Gastrocnemius medialis (tissue), 4 donors: ENCODE results near the gene PARP6.

Source experiments
- POLR2A ChIP-seq, 2 donors: fragments of 450-650 bp; IDR thresholded peaks; one replicate each; pipeline ENCODE4 v1.6.1; 2017; ENCODE audit warnings: antibody characterized with exemption in 2 of 2, mild to moderate bottlenecking in 2 of 2, moderate library complexity in 2 of 2
- TF ChIP-seq, protein P1 (sequence below), 5 experiments: fragments of 450-650 bp in 3 of 5; fragments of 200-600 bp in 2 of 5; sonication (generic) in 2 of 5; IDR thresholded peaks in 4 of 5; conservative IDR thresholded peaks in 1 of 5; 1 replicate in 4 of 5; 2 replicates in 1 of 5; pipeline ENCODE4 v1.5.1; 2016 to 2019; ENCODE audit warnings: antibody characterized with exemption in 5 of 5, mild to moderate bottlenecking in 3 of 5, moderate library complexity in 3 of 5

DNA sequence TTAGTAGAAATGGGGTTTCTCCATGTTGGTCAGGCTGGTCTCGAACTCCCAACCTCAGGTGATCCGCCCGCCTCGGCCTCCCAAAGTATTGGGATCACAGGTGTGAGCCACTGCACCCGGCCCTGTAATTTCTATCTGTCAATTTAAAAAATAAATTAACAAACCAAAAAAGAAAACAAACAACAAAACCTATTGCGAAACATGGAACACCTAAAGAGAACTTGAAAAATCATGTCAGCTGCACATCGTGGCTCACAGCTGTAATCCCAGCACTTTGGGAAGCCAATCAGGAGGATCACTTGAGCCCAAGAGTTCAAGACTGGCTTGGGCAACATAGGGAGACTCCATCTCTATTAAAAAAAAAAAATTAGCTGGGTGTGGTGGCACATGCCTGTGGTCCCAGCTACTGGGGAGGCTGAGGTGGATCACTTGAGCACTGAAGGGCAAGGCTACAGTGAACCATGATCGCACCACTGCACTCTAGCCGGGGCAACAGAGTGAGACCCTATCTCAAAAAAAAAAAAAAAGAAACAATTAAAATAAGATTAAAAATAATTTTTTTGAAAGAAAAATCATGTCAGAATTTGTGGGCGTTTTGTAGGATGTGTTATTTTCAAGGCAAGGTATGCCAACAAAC lies 19.6 kb downstream of the PARP6 start:
- no peak for TF ChIP-seq POLR2A (IDR thresholded peaks at IDR 0.05)
- TF ChIP-seq, protein P1, sequence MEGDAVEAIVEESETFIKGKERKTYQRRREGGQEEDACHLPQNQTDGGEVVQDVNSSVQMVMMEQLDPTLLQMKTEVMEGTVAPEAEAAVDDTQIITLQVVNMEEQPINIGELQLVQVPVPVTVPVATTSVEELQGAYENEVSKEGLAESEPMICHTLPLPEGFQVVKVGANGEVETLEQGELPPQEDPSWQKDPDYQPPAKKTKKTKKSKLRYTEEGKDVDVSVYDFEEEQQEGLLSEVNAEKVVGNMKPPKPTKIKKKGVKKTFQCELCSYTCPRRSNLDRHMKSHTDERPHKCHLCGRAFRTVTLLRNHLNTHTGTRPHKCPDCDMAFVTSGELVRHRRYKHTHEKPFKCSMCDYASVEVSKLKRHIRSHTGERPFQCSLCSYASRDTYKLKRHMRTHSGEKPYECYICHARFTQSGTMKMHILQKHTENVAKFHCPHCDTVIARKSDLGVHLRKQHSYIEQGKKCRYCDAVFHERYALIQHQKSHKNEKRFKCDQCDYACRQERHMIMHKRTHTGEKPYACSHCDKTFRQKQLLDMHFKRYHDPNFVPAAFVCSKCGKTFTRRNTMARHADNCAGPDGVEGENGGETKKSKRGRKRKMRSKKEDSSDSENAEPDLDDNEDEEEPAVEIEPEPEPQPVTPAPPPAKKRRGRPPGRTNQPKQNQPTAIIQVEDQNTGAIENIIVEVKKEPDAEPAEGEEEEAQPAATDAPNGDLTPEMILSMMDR (IDR thresholded peaks at IDR 0.05 in 4 of 5, conservative IDR thresholded peaks at IDR 0.05 in 1 of 5): no peak
